Transverse colon (tissue), 4 donors: ENCODE data around the gene CKAP5.

ENCODE experiments used
- POLR2A ChIP-seq: fragments of 450-650 bp; IDR thresholded peaks from one replicate; pipeline ENCODE4 v1.6.1; 2016; ENCODE audit warnings: antibody characterized with exemption, mild to moderate bottlenecking, moderate library complexity
- POLR2AphosphoS5 ChIP-seq, 3 donors: sonication (generic); formaldehyde crosslinking; IDR thresholded peaks; one replicate each; pipeline ENCODE4 v1.6.1; 2016; ENCODE audit warnings: antibody characterized with exemption in 3 of 3
- TF ChIP-seq, protein P1 (sequence below), 5 experiments: fragments of 200-600 bp in 3 of 5; fragments of 450-650 bp in 2 of 5; sonication (generic) in 3 of 5; IDR thresholded peaks; 1 replicate in 2 of 5; 2 replicates in 3 of 5; pipeline ENCODE4 v1.5.1; 2016 to 2017; ENCODE audit warnings: antibody characterized with exemption in 5 of 5, inconsistent platforms in 3 of 5, mild to moderate bottlenecking in 2 of 5, moderate library complexity in 1 of 5

- TF ChIP-seq, protein P1, sequence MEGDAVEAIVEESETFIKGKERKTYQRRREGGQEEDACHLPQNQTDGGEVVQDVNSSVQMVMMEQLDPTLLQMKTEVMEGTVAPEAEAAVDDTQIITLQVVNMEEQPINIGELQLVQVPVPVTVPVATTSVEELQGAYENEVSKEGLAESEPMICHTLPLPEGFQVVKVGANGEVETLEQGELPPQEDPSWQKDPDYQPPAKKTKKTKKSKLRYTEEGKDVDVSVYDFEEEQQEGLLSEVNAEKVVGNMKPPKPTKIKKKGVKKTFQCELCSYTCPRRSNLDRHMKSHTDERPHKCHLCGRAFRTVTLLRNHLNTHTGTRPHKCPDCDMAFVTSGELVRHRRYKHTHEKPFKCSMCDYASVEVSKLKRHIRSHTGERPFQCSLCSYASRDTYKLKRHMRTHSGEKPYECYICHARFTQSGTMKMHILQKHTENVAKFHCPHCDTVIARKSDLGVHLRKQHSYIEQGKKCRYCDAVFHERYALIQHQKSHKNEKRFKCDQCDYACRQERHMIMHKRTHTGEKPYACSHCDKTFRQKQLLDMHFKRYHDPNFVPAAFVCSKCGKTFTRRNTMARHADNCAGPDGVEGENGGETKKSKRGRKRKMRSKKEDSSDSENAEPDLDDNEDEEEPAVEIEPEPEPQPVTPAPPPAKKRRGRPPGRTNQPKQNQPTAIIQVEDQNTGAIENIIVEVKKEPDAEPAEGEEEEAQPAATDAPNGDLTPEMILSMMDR (IDR thresholded peaks at IDR 0.05), result no peak
- TF ChIP-seq POLR2A (no peak), POLR2AphosphoS5 (IDR thresholded peaks at IDR 0.05) (no peak)
Observed at GRCh38 chr11:46701078-46701654, 144.9 kb downstream of the CKAP5 start.
